HCT116 (cell line): ENCODE results near the gene CHMP1B. TPM values are rescaled to one million over a fixed set of nuclear protein-coding genes. Genes with fewer than 3 reads are reported as not detected.

Experiments used
- ATAC-seq: fragments of 200-7000 bp; cut with Tn5 transposase; 2 replicates; pipeline ENCODE4 v1.9.1; 2020; ENCODE audit warnings: mild to moderate bottlenecking, moderate library complexity
- BruUV-seq: library from RNA; stranded (reverse); fragments of 400-500 nt; replicated peaks from 2 replicates; lab custom pipeline; 2021; lab: Mats Ljungman, UMichigan
- CTCF ChIA-PET: fragments of 300-600 bp; sonication (Branson Sonifier 250); formaldehyde crosslinking; loops from one replicate; lab custom pipeline; 2021; ENCODE audit warnings: antibody characterized with exemption; lab: Charles Lee
- POLR2A ChIA-PET: fragments of 300-600, 350-600 bp; sonication (Branson Sonifier 250); formaldehyde crosslinking; loops from one replicate; lab custom pipeline; 2021; ENCODE audit warnings: antibody characterized with exemption; lab: Charles Lee
- RAD21 ChIA-PET, 2 experiments: fragments of 300-600 bp; sonication (Branson Sonifier 250); formaldehyde crosslinking; loops; one replicate each; lab custom pipeline; 2023; ENCODE audit warnings: low total read pairs in 2 of 2; ENCODE audit not compliant: uncharacterized antibody in 2 of 2, unreplicated experiment in 2 of 2, low non-redundant PET in 1 of 2; lab: Charles Lee
- DNase-seq: peaks from one replicate; pipeline ENCODE4 v3.0.0-alpha.2; 2010; ENCODE audit warnings: low read depth, low spot score
- H2AFZ ChIP-seq: fragments of 200-600 bp; shearing (Covaris generic), sonication (generic); 2 replicates; pipeline ENCODE4 v1.6.1; 2017; ENCODE audit warnings: low read depth, mixed run types, mixed read lengths, antibody characterized with exemption, low read length; ENCODE audit not compliant: poor library complexity, severe bottlenecking
- H3K27ac ChIP-seq: 2 replicates; pipeline ENCODE4 v1.5.1; 2012; ENCODE audit warnings: low read depth, low read length
- H3K27me3 ChIP-seq: fragments of 200-600 bp; sonication (generic); 2 replicates; pipeline ENCODE4 v1.6.1; 2016; ENCODE audit warnings: mixed run types, low read length, mixed read lengths; ENCODE audit not compliant: insufficient read depth
- H3K36me3 ChIP-seq, 2 experiments: fragments of 200-500 bp in 1 of 2; fragments of 200-600 bp in 1 of 2; sonication (Bioruptor generic) in 1 of 2; sonication (generic) in 1 of 2; 2 replicates each; pipeline versions ENCODE4 v1.5.1 to v1.6.1; 2014 to 2016; ENCODE audit warnings: low read length in 2 of 2, inconsistent platforms in 1 of 2, mixed read lengths in 1 of 2, mixed run types in 1 of 2; ENCODE audit not compliant: insufficient read depth in 2 of 2, control insufficient read depth in 1 of 2
- H3K4me1 ChIP-seq, 2 experiments: fragments of 200-600 bp in 1 of 2; sonication (generic) in 1 of 2; 2 replicates each; pipeline versions ENCODE4 v1.5.1 to v1.6.1; 2012 to 2017; ENCODE audit warnings: low read length in 2 of 2, inconsistent platforms in 1 of 2, mild to moderate bottlenecking in 1 of 2, mixed read lengths in 1 of 2, mixed run types in 1 of 2, moderate library complexity in 1 of 2; ENCODE audit not compliant: insufficient read depth in 2 of 2, control insufficient read depth in 1 of 2
- H3K4me2 ChIP-seq: fragments of 200-600 bp; sonication (generic); 2 replicates; pipeline ENCODE4 v1.6.1; 2017; ENCODE audit warnings: mixed run types, low read length, mixed read lengths
- H3K4me3 ChIP-seq, 2 experiments: fragments of 200-600 bp in 1 of 2; sonication (generic) in 1 of 2; replicated peaks in 1 of 2; 2 replicates each; pipeline ENCODE4 v1.5.1; 2011 to 2016; ENCODE audit warnings: low read length in 2 of 2, control low read depth in 1 of 2, low read depth in 1 of 2, mild to moderate bottlenecking in 1 of 2, mixed read lengths in 1 of 2, mixed run types in 1 of 2
- H3K79me2 ChIP-seq: fragments of 200-600 bp; sonication (generic); 2 replicates; pipeline ENCODE4 v1.6.1; 2017; ENCODE audit warnings: mild to moderate bottlenecking, mixed run types, low read length, moderate library complexity, mixed read lengths; ENCODE audit not compliant: insufficient read depth
- H3K9ac ChIP-seq: fragments of 200-600 bp; sonication (generic); 2 replicates; pipeline ENCODE4 v1.6.1; 2016; ENCODE audit warnings: low read length, mixed read lengths
- H3K9me2 ChIP-seq: fragments of 200-600 bp; sonication (generic), shearing (Covaris generic); 2 replicates; pipeline ENCODE4 v1.6.1; 2017; ENCODE audit warnings: mixed run types, mild to moderate bottlenecking, moderate library complexity; ENCODE audit not compliant: insufficient read depth
- H3K9me3 ChIP-seq, 2 experiments: fragments of 200-500 bp in 1 of 2; fragments of 200-600 bp in 1 of 2; sonication (Bioruptor generic) in 1 of 2; sonication (generic) in 1 of 2; 2 replicates each; pipeline ENCODE4 v1.6.1; 2014 to 2017; ENCODE audit warnings: low read length in 2 of 2, mixed read lengths in 2 of 2, inconsistent platforms in 1 of 2, low read depth in 1 of 2, mild to moderate bottlenecking in 1 of 2, mixed run types in 1 of 2, moderate library complexity in 1 of 2; ENCODE audit not compliant: control insufficient read depth in 1 of 2, insufficient read depth in 1 of 2
- H4K20me1 ChIP-seq: fragments of 200-600 bp; sonication (generic), shearing (Covaris generic); 2 replicates; pipeline ENCODE4 v1.6.1; 2017; ENCODE audit warnings: mixed run types, mild to moderate bottlenecking, moderate library complexity; ENCODE audit not compliant: insufficient read depth
- ATF3 ChIP-seq: IDR thresholded peaks from 2 replicates; pipeline ENCODE4 v1.6.1; 2012
- CBX3 ChIP-seq: IDR thresholded peaks from 2 replicates; pipeline ENCODE4 v1.6.1; 2012; ENCODE audit warnings: low read depth
- CEBPB ChIP-seq: IDR thresholded peaks from 2 replicates; pipeline ENCODE4 v1.6.1; 2012; ENCODE audit warnings: low read depth
- EGR1 ChIP-seq: IDR thresholded peaks from 2 replicates; pipeline ENCODE4 v1.6.1; 2012; ENCODE audit warnings: low read depth
- ELF1 ChIP-seq: IDR thresholded peaks from 2 replicates; pipeline ENCODE4 v1.6.1; 2012; ENCODE audit warnings: low read depth, borderline replicate concordance
- EZH2 ChIP-seq: fragments of 200-600 bp; sonication (generic); IDR thresholded peaks from 2 replicates; pipeline ENCODE4 v1.6.1; 2017; ENCODE audit warnings: antibody characterized with exemption, mixed run types
- EZH2phosphoT487 ChIP-seq: fragments of 200-600 bp; IDR thresholded peaks from 2 replicates; pipeline ENCODE4 v1.6.1; 2018; ENCODE audit warnings: antibody characterized with exemption, borderline replicate concordance
- FOSL1 ChIP-seq: IDR thresholded peaks from 2 replicates; pipeline ENCODE4 v1.6.1; 2012; ENCODE audit warnings: low read depth
- JUND ChIP-seq: IDR thresholded peaks from 2 replicates; pipeline ENCODE4 v1.6.1; 2012
- MAX ChIP-seq: IDR thresholded peaks from 2 replicates; pipeline ENCODE4 v1.6.1; 2012
- POLR2AphosphoS5 ChIP-seq: IDR thresholded peaks from 2 replicates; pipeline ENCODE4 v1.6.1; 2011; ENCODE audit warnings: mild to moderate bottlenecking, low read depth, low read length, moderate library complexity
- REST ChIP-seq: IDR thresholded peaks from 2 replicates; pipeline ENCODE4 v1.6.1; 2012; ENCODE audit warnings: low read depth
- SIN3A ChIP-seq: IDR thresholded peaks from 2 replicates; pipeline ENCODE4 v1.6.1; 2012; ENCODE audit warnings: low read depth
- SP1 ChIP-seq: IDR thresholded peaks from 2 replicates; pipeline ENCODE4 v1.6.1; 2012; ENCODE audit warnings: low read depth
- SRF ChIP-seq: IDR thresholded peaks from 2 replicates; pipeline ENCODE4 v1.6.1; 2012; ENCODE audit warnings: low read depth
- TCF7L2 ChIP-seq: IDR thresholded peaks from 2 replicates; pipeline ENCODE4 v1.7.0; 2011; ENCODE audit warnings: borderline replicate concordance, inconsistent platforms; ENCODE audit not compliant: insufficient read depth, insufficient read length; ENCODE audit errors: extremely low read depth
- YY1 ChIP-seq: IDR thresholded peaks from 2 replicates; pipeline ENCODE4 v1.6.1; 2011; ENCODE audit warnings: low read length, low read depth, moderate library complexity, mild to moderate bottlenecking; ENCODE audit not compliant: insufficient replicate concordance; ENCODE audit errors: extremely low read depth
- ZBTB33 ChIP-seq: IDR thresholded peaks from 2 replicates; pipeline ENCODE4 v1.6.1; 2011; ENCODE audit warnings: mild to moderate bottlenecking, low read length, moderate library complexity; ENCODE audit not compliant: insufficient replicate concordance; ENCODE audit errors: extremely low read depth
- ZFX ChIP-seq: fragments of 450-650 bp; IDR thresholded peaks from 2 replicates; pipeline ENCODE4 v1.6.1; 2017
- ZNF274 ChIP-seq: fragments of 200-500 bp; sonication (Bioruptor generic); IDR thresholded peaks from 2 replicates; pipeline ENCODE4 v1.6.1; 2014; ENCODE audit warnings: mild to moderate bottlenecking, low read depth, low read length, inconsistent platforms
- intact Hi-C: fragments of 100-400 bp; cut with micrococcal nuclease; formaldehyde crosslinking; loops from 2 replicates; pipeline ENCODE4 v1.10.0; 2022
- total RNA-seq: library from RNA; stranded (reverse); gene quantifications from one replicate; pipeline ENCODE4 v1.2.1, GENCODE V29; 2021; ENCODE audit not compliant: unreplicated experiment

Gene CHMP1B
- total RNA-seq, 1 experiment from 2014 or later = 30.3 TPM

DNA sequence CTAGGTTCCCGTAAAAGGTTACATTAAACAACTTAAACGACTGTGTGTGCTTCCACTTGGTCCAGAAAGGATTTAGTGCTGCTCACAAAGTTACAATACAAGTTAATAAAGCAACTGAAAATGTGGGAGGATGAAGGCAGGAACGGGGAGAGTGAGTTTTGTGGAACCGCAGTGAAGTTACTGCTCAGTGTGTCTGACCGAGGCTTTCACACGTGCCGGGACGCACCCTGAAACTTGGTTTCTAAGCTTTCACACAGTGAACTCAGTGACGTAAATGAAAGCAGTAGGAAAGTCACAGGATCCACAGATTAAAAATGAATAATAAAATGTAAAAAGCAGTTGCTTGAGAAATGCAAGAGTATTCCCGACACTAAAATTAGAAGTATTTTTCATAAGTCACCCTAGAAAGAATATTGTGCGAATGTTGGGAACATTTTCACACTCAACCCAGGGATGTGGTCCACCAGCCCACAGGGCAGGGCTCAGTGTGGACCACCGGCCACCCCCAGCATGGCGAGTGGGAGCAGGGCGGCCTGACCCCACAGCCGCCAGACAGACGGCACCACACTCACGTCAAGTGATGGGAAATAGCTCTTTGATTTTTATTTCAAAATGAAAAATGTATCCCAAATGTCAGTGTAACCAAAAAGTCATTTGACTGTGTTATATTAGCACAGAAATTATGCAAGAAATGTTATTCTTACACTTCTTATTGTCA is 32.6 kb upstream of the CHMP1B start:
- intact Hi-C loops = no loop called here
- Histone ChIP-seq H3K27me3 (no peaks in the 10 kb centered on the region), H3K9me2 (no peaks in the 10 kb centered on the region), H3K36me3 (no peaks in the 10 kb centered on the region), H3K9ac (no peak overlapping the region), H3K4me2 (no peak overlapping the region), H3K27ac (no peak overlapping the region), H3K79me2 (no peaks in the 10 kb centered on the region), H4K20me1 (no peaks in the 10 kb centered on the region)
- ChIA-PET RAD21 (no interaction called here), CTCF (no interaction called here)
- ATAC-seq = no peak
- BruUV-seq = no TSS peak
- TF ChIP-seq ZBTB33 (no peak), MAX (no peak), SIN3A (no peak), ATF3 (no peak), SRF (no peak), EZH2phosphoT487 (no peak), REST (no peak), ZFX (no peak), CBX3 (no peak), SP1 (no peak), YY1 (no peak), TCF7L2 (no peak), EZH2 (no peak), POLR2AphosphoS5 (no peak), ZNF274 (no peak), JUND (no peak), ELF1 (no peak), EGR1 (no peak), CEBPB (no peak), FOSL1 (no peak)
- TF ChIP-seq, all 23 proteins: peak for 0
- Histone ChIP-seq H3K4me3 (no peak overlapping the region), H2AFZ (no peak overlapping the region), H3K4me1 (no peaks in the 10 kb centered on the region), H3K9me3 (no peaks in the 10 kb centered on the region)
- POLR2A ChIA-PET = no interaction called here
- no peak for DNase-seq
